Activated T-cell treated with anti-CD3 and anti-CD28 coated beads, Interleukin-2, amount 50 U/mL, for 48 hours (primary cell): ENCODE results near the gene RGN.
"Not testable (repeated sequence)": the region's sequence is repeated elsewhere in the genome, so short reads cannot be mapped to it uniquely, and the experiment has no call there.

Experiments used
- DNase-seq, 2 experiments: peaks; one replicate each; pipeline ENCODE4 v3.0.0-alpha.2; 2020

The RGN gene

DNA sequence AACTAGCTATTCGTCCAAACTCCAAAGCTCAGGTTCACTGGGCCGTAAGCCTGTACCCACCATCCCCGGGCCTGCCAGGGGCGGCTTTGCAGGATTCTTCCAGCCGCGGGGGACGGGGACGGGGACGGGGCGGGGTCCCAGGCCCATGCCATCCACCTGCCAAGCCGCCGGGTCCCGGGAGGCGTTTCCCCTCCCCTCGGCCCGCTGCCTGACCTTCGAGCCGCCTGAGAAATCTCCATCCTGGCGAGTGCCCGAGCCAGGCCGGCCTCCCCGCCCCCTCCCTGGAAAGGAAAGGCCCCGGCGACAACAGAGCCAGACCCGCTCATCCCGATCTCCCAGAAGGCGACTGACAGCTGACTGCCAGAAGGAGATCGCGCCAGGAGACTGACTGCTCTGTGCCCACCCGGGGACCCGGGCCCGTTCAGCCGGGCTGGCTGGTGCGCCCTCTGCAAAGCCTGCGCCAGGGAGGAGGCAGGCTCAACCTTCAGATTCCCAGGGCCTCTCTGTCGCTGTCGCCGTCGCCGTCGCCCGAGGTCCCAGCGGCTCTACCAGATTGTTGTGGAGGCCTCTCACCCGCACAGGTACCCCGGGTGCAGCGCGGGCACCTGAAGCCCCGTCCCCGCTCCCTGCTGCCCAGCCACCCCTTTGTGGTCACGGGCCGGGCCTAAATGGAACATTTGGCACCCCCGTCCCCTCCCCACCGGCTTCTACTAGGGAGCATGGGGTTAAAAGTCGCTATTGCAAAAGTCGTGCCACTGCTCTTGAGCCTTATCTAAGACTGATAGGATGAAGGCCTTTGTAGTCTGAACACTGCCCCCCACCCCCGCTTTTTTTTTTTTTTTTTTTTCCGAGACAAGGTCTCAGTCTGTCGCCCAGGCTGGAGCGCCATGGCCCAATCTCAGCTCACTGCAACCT, at the start of gene RGN:
RGN (plus strand) TSS at position 315 of the 915 bp plus-strand sequence. CDS start 2,702 bp downstream, outside the sequence.
- DNase-seq, result no peak

DNA sequence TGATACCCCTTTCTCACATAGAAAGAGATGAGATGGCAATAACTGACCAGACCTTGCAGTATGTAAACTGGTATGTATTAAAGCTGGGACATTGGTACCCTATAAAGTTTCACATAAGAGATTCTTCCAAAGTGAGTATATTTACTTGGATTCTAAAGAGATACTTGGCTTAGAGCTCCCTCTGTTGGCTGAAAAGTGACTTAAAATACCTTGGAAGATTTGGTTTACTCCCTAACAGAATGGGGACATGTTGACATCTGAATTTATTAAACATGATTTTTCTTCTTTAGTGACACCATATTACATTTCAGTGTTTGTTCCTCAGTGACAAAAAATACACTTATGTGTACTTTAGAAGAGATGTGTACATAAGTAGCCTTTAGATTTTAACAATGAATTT, 47.9 kb upstream of the RGN start:
- DNase-seq, result no peak

DNA sequence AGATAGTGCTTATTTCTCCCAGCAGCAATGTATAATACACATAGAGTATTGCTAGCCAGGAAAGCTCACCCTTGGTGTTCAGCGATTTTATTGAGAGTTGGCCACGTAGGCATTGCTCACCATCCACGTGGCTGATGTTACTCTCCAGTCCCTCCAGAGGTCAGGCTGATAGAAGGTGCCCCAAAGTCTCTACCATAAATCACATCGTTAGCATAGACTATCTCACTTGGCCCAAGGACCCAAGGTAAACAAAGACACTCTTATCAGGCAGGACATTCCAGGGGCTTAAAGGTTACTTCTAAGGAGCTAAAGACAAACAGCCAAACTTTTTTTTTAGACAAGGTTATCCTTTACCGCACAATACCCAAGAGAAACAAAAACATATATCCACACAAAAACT, 30.3 kb upstream of the RGN start:
- no peak for DNase-seq

DNA sequence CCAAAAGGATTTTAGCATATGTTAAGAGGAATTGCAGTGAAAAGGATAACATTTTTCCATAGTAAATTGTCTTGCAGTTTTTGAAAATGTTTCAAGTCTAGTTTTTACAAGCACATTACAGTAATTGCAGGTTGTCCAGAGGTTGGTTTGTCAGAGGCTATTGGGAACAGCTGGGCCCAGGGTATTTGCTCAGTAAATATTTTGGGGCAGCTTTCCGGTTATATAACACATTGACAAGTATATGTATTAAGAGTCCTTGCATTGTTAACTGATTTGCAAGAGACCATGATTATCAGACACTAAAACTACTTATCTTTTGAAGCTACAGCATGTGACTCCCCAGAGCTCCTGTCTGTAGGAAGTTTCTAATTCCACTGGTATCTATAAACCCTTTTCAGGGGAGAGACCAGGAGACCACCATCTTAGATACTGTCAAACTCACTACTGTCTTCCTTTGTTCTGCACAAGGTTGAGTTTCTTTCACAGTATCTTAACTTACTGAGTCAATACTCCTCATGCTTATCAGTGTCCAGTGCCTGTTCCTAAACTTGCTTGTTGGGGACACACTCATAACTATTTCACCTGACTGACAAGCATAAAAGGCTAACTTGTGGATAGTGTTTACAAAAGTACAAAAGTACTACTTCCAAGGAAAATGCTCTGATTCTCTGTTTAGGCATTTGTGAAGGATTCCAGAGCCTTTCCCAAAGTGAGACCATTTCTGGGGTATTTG, 18.9 kb upstream of the RGN start:
- no peak for DNase-seq

GRCh38 chrX:47060708-47061107, 17.5 kb upstream of the RGN start:
- DNase-seq, result no peak

DNA sequence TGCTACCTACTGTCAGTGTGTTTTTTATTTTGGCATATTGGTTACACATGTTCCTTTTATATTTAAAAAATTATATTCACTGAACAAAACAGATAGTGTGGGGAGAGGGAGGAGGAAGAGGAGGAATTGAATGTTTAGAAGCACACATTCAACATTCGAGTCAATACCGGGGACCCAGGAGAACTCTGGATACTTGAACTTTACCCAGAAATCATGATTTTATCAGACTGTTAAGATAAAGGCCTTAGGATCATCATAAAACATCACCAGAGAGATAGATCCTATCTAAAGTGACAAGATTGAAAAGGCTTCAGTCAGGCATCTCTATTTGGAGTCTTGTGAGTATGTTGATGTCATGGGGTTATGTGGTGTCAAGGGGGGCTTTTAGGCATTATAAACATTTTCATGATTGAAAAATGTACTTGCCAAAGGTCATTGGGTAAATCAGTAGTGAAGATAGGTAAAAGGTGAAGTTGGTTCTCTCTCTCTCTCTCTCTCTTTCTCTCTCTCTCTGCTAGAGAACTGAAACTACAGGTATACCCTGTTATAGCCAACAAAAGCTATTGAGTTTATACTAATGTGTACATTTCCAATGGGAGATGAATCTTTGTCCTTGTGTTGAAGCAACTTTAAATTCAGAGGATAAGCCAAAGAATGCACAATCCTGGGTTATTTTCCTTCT, 16.9 kb upstream of the RGN start:
- no peak for DNase-seq

- DNase-seq, result no peak
Measured at GRCh38 chrX:47063179-47063578, 15.1 kb upstream of the RGN start.

- no peak for DNase-seq
Measured at GRCh38 chrX:47068214-47068613, 10.0 kb upstream of the RGN start.

DNA sequence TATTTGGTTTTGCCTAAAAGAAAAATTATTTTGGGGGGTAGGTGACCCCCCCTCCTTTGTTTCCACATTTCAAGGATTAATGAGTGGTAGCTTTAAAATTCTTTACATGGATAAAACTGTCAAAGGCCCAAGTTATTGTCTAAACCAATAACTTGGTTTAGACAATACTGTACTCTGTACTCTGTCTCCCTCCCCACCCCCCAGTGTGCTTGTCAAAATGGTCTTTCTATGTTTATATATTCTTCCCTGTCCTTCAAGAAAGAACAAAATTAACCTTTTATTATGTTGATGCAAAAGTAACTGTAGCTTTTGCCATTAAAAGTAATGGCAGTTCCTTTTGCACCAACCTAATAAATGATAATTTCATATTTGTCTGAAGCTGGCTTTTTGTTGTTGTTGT, 9.5 kb upstream of the RGN start:
- DNase-seq, result no peak

DNA sequence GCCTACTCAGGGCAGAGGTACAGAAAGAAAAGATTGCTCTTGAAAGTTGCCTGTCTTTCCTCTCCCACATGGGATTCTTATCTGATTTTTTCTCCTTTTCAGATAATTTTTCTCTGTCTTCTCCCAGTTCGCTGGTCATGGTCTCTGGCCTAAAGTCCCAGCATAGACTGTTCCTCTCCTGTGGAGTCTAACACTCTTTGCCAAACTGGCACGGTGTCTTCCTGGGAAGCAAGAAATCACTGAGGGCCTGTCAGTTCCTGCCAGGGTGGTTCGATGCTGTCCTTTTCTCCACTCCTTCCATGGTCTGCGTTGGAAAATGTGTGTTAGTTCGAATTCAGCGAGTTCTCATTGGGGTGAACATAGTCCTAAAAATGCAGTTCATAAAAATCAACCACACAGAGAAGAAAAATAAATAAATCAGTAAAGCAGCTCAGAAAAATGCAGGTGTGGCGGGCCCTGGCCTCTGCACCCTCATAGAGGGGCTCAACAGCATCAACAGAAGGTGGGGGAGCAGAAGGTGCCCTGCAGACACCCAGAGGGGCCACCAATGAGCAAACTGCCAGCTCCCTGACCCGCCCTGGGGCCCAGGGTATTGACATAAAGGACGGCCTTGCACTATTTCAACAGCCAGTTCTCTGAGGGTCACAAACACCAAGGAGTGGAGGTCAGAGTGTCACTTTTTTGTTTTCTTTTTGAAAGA, 2.1 kb downstream of the RGN start:
- no peak for DNase-seq

GRCh38 chrX:47080915-47081236, 2.6 kb downstream of the RGN start:
- no peak for DNase-seq

- no peak for DNase-seq
Measured at GRCh38 chrX:47091149-47091775, 13.0 kb downstream of the RGN start.

- no peak for DNase-seq
Measured at GRCh38 chrX:47093248-47093647, 15.0 kb downstream of the RGN start.

GRCh38 chrX:47093860-47094259, 15.6 kb downstream of the RGN start:
- DNase-seq, result no peak

DNA sequence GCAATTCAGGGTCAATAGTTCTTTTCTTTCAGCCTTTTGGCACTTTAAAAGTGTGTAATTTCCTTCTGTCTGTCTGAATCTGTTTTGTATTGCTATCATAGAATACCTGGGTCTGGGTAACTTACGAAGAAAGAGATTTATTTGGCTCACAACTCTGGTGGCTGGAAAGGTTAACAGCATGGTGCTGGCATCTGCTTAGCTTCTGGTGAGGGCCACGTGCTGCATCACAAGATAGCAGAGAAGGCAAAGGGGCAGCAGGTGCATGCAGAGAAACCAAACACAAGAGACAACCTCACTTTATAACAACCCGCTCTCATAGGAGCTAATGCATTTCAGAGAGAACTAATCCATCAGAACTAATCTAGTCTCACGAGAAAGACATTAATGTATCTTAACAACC, 18.8 kb downstream of the RGN start:
- DNase-seq, result no peak

- DNase-seq, result no peak
Measured at GRCh38 chrX:47098338-47099094, 20.3 kb downstream of the RGN start.

DNA sequence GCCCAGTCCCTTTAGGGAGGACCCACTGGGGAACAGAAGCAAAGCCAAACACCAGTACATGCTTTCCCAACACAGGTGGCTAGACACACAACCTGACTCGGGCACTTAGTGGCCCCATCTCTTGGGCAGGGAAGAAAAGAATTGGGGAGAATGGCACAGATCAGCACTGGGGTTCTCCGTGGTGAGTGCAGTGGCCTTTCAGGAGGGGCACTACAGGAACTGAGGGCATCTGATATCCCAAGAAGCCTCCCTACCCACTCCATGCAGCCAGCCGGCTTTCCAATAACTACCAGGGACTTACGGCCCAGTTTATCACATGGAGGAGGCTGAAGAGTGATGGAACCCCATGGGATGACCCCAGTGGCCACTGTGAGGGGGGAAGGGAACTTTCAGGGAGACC, 23.0 kb downstream of the RGN start:
- no peak for DNase-seq

DNA sequence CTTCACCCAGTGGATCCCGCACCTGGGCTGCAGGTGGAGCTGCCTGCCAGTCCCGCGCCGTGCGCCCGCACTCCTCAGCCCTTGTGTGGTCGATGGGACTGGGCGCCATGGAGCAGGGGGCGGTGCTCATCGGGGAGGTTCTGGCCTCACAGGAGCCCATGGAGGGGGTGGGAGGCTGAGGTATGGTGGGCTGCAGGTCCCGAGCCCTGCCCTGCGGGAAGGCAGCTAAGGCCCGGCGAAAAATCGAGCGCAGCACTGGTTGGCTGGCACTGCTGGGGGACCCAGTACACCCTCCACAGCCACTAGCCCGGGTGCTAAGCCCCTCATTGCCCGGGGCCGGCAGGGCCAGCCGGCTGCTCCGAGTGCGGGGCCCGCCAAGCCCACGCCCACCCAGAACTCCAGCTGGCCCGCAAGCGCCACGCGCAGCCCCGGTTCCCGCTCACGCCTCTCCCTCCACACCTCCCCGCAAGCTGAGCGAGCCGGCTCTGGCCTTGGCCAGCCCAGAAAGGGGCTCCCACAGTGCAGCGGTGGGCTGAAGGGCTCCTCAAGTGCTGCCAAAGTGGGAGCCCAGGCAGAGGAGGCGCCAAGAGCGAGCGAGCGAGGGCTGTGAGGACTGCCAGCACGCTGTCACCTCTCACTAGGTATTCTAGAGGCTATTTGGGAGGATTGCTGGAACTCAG, 32.8 kb downstream of the RGN start:
- DNase-seq, result not testable (repeated sequence)

DNA sequence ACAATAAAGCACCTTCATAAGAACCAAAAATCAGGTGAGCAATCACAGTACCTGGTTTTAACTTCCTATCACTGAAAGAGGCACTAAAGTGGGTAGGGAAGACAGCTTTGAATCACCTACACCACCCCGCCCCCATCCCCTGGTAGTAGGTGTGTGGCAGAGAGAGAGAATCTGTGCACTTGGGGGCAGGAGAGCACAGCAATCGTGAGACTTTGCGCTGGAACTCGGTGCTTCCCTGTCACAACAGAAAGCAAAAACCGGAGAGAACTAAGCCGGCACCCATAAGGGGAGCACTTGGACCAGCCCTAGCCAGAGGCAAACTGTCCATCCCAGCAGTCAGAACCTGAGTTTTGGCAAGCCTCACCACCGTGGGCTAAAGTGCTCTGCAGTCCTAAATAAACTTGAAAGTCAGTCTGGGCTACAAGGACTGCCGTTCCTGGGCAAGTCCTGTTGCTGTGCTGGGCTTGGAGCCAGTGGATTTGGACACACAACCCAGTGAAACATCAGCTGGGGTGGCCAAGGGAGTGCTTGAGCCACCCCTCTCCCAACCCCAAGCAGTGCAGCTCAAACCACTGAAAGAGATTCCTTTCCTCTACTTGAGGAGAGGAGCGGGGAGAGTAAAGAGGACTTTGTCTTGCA, 34.2 kb downstream of the RGN start:
- no peak for DNase-seq

DNA sequence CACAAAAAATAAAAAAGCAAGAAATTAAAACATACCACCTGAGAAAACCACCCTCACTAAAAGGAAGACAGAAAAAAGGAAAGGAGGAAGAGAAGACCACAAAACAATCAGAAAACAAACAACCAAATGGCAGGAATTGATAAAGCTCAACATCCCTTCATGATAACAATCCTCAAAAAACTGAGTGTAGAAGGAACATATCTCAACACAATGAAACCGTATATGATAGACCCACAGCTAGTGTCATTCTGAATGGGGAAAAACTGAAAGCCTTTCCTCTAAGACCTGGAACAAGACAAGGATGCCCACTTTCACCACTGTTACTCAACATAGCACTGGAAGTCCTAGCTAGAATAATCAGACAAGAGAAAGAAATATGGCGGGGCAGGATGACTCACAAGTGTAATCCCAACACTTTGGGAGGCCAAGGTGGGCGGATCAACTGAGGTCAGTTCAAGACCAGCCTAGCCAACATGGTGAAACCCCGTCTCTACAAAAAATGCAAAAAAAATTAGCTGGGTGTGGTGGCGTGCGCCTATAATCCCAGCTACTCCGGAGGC, 38.4 kb downstream of the RGN start:
- not testable (repeated sequence) for DNase-seq
